GM19468 (cell line): ENCODE results near the gene SIRT6.
"Not testable (repeated sequence)": the region's sequence is repeated elsewhere in the genome, so short reads cannot be mapped to it uniquely, and the experiment has no call there.

Experiments
- ATAC-seq: cut with Tn5 transposase; IDR thresholded peaks from one replicate; pipeline ENCODE4 v1.9.1; 2021; ENCODE audit warnings: mild to moderate bottlenecking, moderate library complexity, moderate number of reproducible peaks; ENCODE audit not compliant: unreplicated experiment; ENCODE audit errors: extremely low read depth

The SIRT6 gene

DNA sequence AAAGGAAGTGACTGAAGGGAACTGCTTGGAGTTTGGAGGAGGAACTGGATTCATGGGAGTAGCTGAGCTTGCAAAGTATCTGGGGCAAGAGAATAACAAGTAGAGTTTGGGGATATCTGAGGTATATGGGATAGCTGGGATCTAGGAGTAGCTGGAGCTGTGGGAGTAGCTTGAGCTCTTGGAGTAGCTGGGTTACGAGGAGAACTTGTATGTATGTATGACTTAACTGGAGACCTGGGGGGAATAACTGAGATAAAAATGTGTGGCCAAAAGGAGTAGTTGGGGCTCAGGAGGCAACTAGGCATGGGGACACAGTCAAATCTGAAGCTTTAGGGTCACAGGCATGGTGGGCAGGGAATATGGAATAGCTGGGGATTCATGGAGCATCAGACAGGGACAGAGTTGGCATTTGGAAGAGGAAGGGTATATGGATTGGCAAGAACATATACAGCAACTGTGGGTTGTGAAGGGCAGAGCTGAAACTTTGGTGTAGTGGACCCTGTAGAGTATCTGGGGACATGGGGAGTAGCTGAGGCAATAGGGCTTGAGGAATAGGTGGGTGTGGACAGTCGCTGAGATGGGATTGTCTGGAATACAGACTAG is 18.7 kb upstream of the SIRT6 start:
- ATAC-seq = no peak

DNA sequence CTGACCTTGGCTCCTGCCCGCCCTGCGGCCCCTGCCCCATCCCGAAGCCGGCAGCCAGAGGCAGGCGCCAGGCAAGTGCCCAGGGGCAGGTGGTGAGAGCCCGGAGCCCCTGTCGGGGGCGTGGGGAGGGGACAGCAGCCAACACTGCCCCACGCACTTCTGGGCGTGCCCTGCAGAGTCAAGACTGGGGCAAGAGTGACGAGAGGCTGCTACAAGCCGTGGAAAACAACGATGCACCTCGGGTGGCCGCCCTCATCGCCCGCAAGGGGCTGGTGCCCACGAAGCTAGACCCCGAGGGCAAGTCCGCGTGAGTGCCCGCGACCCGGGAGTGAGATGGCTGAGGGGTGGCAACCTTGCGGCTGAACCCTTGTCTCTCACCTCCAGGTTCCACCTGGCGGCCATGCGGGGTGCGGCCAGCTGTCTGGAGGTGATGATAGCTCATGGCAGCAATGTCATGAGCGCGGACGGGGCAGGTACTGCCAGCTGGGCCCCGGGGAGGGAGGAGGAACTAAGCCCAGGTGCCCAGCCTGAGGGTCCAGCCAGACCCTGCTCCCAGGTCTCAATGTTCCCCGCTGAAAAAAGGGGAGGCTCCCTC is 17.4 kb upstream of the SIRT6 start:
- ATAC-seq = no peak

DNA sequence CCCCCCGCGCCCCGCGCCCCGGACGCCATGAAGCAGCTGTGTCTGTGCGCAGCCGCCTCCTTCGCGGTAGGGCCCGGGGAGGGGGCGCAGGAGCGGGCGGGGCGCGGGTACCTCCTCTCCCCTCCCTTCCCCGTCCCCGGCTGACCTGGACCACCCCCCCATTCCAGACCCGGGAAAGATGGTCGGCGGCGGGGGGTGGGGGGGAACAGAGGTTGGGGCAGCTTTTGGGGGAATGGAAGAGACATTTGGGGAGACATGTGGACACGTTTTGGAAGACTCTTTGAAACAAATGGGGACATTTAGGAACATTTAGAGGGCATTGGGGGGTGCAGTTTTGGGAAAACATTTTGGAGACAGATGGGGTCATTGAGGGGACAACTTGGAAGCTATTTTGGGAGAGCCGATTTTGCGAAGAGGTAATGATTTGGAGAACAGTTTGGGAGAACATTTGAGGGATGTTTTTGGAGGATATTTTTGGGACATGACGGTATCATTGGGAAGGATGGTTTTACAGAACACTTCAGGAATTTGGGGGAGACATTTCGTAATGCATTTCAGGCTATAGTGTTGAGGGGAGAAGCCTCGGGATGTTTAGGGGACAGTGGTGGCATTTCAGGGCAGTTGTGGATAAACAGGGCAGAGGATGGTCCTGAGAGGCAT is 16.2 kb upstream of the SIRT6 start:
- no peak for ATAC-seq

DNA sequence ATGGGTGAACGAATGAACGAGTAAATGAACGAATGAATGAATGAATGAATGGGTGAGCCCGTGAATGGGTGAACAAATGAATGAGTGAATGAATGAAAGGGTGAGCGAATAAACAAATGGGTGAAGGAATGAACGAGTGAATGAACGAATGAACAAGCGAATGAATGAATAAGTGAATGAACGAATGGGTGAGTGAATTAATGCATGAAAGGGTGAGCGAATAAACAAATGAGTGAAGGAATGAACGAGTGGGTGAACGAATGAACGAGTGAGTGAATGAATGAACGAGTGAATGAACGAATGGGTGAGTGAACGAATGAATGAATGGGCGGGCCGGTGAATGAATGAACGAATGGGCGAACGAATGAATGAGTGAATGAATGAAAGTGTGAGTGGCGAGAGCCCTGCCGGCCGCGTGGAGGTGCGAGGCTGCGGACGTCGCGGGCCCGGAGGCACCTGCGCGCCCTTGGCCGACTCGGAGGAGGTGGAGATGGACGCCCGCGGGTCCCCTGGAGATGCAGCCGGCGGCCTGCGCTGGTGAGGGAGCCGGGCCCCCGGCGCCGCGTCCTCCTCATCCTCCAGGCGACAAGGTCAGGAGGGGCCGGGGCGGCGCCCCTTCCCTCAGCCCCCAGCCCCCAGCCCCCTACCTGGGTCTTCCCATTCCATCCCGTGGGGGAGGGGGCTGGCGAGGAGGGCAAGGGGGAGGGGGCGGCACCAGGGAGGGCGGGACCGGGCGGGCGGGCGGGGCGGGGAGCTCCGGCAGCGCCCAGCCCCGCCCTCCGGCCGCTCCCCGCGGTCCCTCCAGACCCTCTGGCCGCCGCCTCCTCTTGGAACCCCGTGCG is 15.5 kb upstream of the SIRT6 start:
- no peak for ATAC-seq

DNA sequence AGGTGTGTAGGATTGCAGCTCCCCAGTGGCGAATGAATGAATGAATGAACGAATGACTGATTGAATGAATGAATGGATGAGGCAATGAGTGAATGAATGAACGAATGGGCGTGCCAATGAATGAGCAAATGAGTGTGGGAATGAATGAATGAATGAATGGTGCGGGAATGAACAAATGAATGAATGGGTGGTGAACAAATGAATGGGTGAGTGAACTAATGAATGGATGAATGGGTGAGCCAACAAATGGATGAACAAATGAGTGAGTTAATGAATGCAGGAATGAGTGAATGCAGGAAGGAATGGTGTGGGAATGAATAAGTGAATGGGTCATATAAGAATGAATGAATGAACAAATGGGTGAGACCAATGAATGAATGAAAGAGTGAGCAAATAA is 14.9 kb upstream of the SIRT6 start:
- ATAC-seq = no peak

DNA sequence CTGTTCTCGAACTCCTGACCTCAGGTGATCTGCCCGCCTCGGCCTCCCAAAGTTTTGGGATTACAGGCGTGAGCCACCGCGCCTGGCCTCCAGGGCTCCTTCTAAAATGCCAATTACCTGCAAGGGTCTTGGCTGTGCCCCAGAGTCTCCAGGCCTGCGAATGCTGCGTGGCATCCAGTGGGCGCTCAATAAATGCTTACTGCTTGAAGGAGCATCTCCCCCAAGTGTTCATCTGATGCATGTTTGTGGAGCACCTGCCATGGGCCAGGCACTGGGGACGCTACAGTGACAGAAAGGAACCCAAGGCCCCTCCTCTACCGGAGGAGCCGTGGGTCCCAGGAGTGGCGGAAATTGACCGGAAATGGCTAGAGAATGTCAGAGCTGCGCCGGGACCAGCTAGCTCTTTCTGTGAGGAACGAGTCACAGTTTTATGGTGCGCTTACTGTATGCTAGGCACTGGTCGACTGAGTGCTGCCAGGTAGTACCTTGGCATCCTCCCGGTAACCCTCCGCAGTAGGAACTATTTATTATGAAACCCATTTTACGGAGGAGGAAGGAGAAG is 14.3 kb upstream of the SIRT6 start:
- no peak for ATAC-seq

DNA sequence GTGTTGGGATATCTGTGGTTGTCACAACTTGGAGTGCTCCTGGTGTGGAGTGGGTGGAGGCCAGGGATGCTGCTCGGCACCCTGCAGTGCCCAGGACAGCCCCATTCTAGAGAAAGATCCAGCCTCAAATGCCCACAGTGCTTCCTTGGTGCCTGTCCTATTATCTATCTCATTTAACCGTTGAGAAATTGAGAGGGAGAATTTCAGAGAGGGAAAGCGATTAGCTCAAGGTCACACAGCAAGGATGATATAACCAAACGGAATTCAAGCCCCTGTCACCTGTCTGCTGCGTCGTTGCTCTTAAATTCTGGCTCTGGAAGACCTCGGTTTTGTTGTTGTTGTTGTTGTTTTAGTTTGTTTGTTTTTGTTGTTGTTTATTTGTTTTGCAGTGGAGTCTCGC is 13.6 kb upstream of the SIRT6 start:
- ATAC-seq = no peak

DNA sequence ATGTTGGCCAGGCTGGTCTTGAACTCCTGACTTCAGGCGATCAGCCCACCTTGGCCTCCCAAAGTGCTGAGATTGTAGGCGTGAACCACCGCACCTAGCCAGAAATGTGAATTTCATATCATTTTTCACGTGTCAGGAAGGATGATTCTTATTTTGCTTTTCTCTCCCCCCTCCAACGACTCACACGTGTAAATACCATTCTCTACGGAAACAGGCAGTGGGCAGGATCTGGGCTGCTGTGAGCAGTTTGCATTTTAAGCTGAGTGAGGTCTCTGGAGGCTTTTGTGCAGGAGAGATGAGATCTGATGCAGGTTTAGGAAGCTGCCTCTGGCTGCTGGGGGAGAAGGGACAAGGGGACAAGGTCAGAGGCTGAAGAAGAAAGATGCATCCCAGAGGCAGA is 12.0 kb upstream of the SIRT6 start:
- no peak for ATAC-seq

DNA sequence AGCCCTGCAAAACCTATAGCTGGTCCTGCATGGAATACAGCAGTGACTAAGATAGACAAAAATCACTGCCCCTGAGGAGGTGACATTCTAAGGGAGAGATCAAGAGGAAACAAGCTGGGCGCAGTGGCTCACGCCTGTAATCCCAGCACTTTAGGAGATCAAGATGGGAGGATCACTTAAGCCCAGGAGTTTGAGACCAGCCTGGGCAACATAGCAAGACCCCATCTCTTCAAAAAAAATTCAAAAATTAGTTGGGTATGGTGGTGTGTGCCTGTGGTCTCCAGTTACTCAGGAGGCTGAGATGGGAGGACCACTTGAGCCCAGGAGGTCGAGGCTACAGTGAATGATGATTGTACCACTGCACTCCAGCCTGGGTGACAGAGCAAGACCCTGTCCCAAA is 10.2 kb upstream of the SIRT6 start:
- not testable (repeated sequence) for ATAC-seq

DNA sequence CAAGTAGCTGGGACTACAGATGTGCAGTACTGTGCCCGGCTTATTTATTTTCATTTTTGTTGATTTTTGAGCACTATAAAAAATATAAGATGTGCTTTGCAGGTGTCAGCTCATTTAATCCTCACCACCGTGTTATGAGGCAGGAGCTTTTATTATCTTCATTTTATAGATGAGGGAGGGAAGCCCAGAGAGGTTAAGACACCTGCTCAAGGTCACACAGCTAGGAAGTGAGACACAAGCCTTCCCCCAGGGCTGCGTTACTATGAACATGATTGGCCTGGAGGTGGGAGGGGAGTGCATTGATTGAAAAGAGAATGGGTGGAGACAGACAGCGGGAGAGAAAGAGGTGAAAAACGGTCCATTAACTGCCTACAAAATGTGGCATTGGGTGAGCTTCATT is 7.3 kb upstream of the SIRT6 start:
- no peak for ATAC-seq

DNA sequence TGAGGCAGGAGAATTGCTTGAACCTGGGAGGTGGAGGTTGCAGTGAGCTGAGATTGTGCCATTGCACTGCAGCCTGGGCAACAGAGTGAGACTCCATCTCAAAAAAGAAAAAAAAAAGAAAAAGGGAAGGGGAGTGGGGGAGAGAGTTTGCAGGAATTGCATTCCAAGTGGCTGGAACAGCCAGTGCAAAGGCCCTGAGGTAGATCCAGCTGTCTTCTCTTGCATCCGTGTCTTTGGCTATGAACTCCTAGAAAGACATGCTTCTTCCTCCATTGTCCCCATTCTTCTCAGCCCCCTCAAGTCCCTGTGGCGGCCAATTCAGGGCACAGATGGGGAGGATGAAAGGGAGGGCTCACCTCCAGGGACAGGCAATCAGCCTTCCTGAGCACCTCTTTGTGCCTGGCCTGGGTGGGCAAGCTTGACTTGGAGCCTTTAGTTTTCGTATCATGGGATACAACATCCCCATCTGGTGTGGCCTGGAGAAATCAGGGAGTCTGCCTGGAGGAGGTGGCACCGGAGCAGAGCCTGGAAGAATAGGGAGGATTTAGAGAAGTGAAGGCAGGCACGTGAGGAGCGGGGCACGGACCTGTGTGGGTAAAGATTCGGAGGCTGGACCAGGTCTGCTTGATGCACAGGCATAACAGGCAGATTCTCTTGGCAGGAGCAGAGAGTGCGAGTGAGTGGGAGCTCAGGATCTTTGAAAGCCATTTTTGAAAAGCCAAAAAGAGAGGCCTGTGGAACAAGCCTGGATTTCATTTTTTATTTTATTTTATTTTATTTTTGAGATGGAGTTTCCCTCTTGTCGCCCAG is 5.2 kb upstream of the SIRT6 start:
- no peak for ATAC-seq

DNA sequence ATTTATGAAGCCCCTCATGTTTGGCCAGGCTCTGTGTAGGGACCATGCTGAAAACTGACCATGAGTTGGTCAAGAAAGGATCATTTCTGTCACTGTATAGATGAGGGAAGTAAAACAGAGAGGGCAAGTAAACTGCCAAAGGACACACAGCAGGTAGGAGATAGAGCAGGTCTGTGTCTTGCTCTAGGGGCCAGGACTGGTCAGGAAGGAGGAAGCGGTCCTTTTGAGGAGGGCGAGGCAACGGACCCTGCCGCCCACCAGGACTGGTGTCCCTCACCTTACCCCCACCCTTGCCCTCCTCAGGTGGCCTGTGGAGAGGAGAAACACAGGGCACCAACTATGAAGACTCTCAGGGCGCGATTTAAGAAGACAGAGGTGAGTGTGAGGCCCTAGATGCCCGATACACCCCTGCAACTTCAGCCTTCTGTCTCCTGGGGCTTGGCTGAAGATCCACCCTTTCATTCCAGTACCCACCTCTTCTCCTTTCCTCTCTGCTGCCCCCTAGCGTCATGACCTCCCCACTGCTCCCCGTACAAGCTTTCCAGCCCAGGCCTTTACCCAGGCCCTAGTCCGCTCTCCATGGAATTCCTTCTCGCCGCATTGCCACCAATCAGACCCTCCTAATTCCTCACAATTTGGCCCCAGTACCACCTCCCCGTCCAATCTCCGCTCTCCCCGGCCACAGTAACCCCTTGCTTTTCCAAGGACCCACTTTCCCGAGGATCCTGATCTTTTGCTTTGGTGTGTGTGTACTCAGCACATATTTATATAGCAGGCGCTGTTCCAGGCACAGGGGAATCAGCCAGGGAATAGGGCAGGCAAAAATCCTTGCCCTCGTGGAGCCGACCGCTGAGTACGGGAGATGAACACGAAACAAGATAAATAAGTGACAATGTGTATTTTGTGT is 4.0 kb upstream of the SIRT6 start:
- ATAC-seq = no peak

DNA sequence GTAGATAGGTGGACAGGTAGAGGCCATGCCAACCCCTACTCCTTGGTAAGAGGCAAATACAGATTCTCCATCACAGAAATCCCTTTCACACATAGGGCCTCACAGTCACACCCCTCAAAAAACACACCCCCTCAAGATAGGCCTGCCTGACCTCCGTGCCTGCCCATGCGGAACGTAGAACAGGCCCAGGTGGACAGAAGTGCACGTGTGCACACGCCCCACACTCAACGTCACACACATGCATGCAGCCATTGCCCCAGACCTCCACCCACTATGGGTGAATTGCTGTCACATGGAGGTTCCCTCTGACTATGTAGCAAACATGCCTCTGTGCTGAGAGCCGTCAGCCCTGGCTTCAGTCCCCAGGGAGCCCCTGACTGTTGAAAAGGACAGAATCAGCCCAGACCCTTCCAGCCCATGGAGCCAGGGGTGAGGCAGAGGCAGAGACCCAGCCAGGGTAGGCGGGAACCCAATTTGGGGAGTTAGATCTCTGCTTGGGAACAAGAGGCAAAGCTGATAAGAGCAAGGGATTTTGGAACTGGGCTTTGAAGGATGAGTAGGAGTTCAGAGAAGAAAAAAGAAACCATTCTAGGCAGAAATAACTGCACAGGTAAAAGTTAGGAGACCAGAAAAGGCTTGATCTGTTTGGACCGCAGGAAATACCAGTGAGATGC is 3.2 kb upstream of the SIRT6 start:
- ATAC-seq = no peak

DNA sequence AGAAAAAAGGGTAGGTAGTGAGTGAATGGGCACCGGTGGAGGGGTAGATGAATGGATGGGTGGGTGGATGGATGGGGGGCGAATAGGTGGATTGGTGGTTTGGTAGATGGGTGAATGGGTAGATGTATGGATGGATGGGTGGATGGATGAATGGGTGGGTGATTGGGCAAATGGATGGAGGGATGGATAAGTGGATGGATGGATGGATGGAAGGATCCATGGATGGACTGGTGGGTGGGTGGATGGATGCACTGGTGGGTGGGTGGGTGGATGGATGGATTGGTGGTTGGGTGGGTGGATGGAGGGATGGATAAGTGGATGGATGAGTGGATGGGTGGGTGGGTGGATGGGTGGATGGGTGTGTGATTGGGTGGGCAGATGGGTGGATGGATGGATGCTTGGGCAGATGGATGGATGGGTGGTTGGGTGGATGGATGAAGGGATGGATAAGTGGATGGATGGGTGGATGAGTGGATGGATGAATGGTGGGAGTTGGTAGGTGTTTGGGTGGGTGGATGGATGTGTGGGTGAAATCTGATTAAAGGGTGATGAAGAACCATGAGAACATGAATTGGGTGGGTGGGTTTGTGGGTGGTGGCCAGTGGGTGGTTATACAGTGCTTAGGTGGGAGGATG is 2.5 kb upstream of the SIRT6 start:
- no peak for ATAC-seq

DNA sequence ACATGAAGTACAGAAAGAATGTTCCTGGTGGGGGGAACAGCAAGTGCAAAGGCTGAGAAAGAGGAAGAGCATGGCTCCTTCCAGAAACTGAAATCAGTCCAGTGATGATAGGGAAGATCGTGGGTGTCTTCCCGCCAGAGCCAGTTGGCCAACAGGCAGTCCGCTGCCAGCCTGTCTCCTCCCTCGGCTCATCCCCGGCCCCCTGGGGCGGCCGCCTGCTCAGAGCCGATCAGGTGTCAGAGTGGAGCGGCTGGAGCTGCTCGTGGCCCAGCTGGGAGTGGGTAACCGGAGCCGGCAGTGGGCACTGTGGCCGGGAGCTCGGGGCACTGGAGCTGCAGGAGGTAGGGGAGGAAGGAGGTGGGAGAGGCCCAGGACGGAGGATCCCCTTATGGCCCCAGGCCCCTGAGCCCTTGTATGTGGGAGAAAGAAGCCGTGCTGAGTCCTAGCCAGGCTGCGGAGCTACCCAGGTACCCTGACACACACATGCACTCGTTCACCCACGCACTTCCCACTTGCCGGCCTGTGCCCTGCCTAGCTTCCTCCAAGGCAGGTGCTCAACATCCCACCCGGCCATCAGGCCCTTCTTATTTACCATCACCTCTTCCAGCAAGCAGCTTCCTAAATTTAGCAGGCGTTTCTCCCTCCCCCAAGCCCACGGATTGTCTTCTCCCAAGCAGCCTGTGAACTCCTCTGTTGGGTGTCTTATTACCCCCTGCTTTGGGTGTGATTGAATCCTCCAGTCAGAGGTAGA is 1.8 kb upstream of the SIRT6 start:
- no peak for ATAC-seq

DNA sequence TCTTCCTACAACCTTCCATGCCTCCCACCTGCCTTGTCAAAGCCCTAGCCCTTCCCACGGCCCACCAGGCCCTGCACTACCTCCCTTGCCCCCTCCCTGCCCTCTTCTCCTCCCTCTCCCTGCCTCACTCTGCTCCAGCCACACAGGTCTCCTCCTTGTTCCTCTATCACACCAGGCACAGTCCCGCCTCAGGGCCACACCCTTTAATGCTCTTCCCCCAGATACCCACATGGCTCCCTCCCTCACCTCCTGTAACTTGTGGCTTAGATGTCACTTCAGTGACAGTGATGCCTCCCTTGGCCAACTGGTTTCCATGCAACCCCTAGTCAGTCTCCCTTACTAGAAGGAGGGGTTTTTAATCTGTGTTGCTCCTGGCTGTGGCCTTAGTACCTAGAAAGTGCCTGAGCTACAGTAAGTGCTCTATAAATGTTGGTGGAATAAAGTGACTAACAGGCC is 1.3 kb downstream of the SIRT6 start:
- ATAC-seq = no peak

DNA sequence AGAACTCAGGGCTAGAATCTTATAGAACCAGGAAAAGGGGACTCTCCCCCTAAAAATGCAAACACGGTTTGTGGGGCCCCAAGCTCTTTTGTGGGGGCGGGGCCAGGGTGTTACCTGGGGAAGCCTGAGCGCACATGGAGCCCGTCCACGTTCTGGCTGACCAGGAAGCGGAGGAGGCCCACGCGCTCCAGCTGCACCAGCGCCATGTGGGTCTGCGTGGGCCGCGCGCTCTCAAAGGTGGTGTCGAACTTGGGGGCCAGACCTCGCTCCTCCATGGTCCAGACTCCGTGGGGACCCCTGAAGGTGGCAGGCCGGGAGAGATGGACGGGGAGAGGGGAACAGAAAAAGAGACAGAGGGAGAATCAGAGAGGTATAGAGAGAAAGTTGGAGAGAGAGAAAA is 3.4 kb downstream of the SIRT6 start:
- ATAC-seq = no peak
